Activated gamma-delta T cell treated with Interleukin-2 at 50 U/mL for 16 hours (primary cell): ENCODE measurements around the gene CHM.

Source experiments
- DNase-seq: peaks from one replicate; pipeline ENCODE4 v3.0.0-alpha.2; 2020

CHM gene

GRCh38 chrX:85903692-85904471 lies 143.5 kb downstream of the CHM start:
- DNase-seq: no peak

GRCh38 chrX:85897362-85898126 lies 149.8 kb downstream of the CHM start:
- no peak for DNase-seq

GRCh38 chrX:85882601-85883000 lies 164.8 kb downstream of the CHM start:
- no peak for DNase-seq

GRCh38 chrX:85870585-85870984 lies 176.8 kb downstream of the CHM start:
- no peak for DNase-seq

GRCh38 chrX:85865324-85865723 lies 182.0 kb downstream of the CHM start:
- no peak for DNase-seq

GRCh38 chrX:85859426-85859825 lies 187.9 kb downstream of the CHM start:
- no peak for DNase-seq

GRCh38 chrX:85851418-85851817 lies 195.9 kb downstream of the CHM start:
- no peak for DNase-seq

- no peak for DNase-seq
Observed at GRCh38 chrX:85836868-85837267, 210.5 kb downstream of the CHM start.

GRCh38 chrX:85828771-85829170 lies 218.6 kb downstream of the CHM start:
- no peak for DNase-seq

- DNase-seq: no peak
Observed at GRCh38 chrX:85815203-85815751, 232.1 kb downstream of the CHM start.
